K562 (cell line): ENCODE data around the gene ATF6B.

Experiments used
- EP300 ChIP-seq: IDR thresholded peaks from 2 replicates; pipeline ENCODE4 v1.6.1; 2012; ENCODE audit warnings: low read length, improper control_type of control experiment
- POLR2AphosphoS5 ChIP-seq: IDR thresholded peaks from 2 replicates; pipeline ENCODE4 v1.6.1; 2011; ENCODE audit warnings: mild to moderate bottlenecking, low read depth, low read length, moderate library complexity; ENCODE audit not compliant: control insufficient read depth, insufficient read depth
- SMC3 ChIP-seq: conservative IDR thresholded peaks from 2 replicates; pipeline ENCODE4 v1.6.1; 2011; ENCODE audit warnings: low read depth, low read length, improper control_type of control experiment; ENCODE audit not compliant: insufficient read depth
- SPI1 ChIP-seq: IDR thresholded peaks from 2 replicates; pipeline ENCODE4 v1.6.1; 2011; ENCODE audit warnings: low read depth, low read length, control low read depth, borderline replicate concordance

GRCh38 chr6:32109765-32110160 lies 18.3 kb downstream of the ATF6B start:
- TF ChIP-seq SMC3: no peak
- TF ChIP-seq POLR2AphosphoS5: no peak
- TF ChIP-seq EP300: no peak
- no peak for TF ChIP-seq SPI1
